GM12873 (cell line): ENCODE results near the gene HHIP.

Experiments
- TF ChIP-seq, protein P1 (sequence below): IDR thresholded peaks from 2 replicates; pipeline ENCODE4 v1.5.1; 2012; ENCODE audit warnings: low read depth, mild to moderate bottlenecking, moderate library complexity, low read length, control low read depth; ENCODE audit not compliant: insufficient read depth; ENCODE audit errors: missing control alignments

HHIP gene

DNA sequence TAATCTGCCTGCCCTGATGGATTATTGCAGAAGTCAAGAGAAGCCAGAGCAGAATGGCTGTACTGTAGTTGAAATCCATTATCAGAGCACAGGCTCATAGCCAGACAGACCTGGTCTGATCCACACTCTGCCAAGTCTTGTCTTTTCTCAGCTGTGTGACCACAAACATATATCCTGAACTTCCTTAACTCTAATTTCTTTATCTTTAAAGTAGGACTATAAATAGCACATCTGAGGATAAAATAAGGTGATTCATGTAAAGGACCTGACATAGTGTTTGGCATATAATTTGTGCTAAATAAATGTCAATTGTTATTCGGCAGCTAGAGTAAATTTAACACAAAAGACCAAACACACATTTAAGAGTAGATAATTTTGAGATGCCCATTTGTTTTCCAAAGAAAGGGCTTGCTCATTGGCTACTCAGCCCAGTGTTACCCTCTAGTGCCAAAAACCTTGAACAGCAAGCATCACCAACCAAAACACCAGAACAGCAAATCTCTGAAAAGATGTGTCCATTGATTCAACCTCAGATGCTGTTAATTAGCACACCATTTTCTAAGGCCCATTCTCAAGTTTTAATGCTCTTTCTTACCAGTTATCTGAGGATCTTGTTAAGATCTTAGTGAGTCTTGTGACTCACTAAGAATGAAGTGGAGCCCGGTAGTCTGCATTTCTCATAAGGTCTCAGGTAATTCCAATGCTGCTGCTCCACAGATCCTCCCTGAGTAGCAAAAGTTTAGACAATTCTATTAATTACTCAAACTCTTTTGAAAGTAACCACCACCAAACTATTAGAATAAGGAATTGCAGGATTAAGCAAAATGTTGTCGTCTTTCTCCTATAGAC lies 108.8 kb downstream of the HHIP start:
- TF ChIP-seq, protein P1, sequence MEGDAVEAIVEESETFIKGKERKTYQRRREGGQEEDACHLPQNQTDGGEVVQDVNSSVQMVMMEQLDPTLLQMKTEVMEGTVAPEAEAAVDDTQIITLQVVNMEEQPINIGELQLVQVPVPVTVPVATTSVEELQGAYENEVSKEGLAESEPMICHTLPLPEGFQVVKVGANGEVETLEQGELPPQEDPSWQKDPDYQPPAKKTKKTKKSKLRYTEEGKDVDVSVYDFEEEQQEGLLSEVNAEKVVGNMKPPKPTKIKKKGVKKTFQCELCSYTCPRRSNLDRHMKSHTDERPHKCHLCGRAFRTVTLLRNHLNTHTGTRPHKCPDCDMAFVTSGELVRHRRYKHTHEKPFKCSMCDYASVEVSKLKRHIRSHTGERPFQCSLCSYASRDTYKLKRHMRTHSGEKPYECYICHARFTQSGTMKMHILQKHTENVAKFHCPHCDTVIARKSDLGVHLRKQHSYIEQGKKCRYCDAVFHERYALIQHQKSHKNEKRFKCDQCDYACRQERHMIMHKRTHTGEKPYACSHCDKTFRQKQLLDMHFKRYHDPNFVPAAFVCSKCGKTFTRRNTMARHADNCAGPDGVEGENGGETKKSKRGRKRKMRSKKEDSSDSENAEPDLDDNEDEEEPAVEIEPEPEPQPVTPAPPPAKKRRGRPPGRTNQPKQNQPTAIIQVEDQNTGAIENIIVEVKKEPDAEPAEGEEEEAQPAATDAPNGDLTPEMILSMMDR, result peak; percentile 41

DNA sequence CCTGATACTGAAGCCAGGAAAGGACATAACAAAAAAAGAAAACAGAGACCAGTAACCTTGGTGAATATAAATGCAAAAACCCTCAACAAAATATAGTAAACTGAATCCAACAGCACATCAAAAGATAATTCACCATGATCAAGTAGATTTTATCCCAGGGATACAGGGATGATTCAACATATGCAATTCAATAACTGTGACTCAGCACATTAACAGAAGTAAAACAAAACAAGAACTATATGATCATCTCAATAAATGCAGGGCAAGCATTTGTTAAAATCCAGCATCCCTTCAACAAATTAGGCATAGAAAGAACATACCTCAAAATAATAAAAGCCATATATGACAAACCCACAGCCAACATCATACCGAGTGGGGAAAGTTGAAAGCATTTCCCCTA lies 112.0 kb downstream of the HHIP start:
- TF ChIP-seq, protein P1, result no peak

DNA sequence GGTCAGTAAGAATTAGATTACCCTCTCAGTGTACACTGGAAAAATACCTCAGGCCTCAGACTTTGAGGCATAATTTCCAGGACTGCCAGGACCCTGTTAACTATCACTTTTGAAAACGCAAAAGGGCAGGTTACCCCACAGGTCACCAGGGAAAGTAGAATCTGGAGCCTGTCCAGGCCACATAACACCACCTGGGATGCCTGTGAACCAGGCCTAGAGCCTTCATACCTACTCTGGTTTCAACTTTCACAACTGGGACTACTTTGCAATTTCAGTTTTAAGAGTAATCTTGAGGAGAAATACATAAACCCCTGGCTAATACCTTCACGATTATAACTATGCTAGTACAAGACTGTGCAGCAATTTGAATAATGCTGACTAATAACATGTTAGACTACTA lies 132.4 kb downstream of the HHIP start:
- TF ChIP-seq, protein P1, result no peak

DNA sequence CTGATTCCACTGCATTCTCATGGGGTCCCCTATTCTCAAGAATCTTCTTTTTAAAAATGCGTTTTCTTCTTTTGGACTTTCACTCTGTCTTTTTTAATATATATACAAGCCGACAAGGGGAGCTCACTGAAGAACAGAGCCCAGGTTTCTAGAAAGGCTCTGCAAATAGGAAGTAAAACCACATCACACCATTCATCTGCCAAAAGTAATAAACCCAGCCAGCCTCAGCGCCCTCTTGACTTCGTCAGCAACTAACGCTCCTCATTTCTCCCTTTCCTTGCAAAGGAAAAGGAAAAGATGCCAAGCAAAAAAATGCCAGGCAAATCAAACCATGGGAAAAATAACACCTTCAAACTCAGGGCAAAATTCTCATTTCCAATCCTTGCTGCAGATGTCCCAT lies 136.4 kb downstream of the HHIP start:
- TF ChIP-seq, protein P1, result no peak

DNA sequence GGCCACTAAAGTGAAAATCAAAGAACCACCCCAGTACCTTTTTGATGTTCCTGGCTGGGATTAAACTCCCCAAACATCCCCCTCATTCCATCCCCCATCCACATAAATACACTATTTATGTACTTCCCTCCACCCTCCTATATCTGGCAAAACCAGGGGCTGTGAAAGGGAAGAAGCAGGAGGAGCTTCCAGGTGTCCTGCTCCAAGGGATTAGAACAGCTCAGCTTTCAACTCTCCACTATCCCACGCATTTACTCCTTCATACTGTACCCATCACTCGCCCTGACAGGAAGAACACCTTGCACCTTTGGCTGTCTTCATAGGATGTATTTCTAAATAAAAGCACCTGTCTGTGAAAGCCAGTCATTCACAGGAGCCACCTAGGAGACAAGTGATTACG lies 140.0 kb downstream of the HHIP start:
- TF ChIP-seq, protein P1, result no peak

DNA sequence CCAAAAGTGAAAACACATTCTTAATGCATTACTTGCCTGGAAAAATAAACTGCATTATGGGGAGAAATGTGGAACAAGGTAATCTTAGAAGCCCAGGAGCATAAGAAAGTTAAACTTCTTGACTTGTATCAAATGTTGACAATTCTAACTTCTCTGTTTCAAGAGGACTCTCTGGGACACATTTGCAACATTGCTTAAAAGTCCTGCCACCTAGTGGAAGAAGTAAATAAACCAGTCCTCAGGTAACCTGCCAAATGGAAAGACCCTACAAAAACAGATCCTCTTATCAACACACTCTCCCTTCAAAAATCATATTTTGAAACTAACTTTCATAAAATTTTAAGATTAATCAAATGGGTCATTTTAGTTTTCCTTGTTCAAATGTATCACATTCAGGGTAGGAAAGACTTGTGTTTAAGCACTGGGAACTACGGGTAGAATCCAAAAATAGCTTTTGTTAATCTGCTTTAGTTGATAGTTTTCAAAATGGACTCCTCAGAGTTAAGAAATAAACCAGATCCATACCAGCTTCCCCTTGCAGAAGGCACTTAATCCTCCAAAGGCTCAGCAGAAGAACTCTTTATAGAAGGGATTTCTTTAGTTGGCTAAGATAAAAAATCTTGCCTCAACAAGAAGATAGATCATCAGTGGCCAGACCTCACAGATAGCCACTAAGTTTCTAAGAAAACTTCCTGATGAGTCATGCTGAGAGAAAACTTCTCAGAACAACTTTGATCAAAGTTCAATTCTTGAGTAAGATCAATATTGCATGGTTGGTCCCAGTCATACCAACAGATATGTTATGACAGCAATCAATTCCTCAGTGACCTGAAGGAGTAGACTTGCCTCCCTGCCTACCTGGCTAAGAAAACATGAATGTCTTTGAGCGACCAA lies 141.7 kb downstream of the HHIP start:
- TF ChIP-seq, protein P1, result peak; percentile 60

DNA sequence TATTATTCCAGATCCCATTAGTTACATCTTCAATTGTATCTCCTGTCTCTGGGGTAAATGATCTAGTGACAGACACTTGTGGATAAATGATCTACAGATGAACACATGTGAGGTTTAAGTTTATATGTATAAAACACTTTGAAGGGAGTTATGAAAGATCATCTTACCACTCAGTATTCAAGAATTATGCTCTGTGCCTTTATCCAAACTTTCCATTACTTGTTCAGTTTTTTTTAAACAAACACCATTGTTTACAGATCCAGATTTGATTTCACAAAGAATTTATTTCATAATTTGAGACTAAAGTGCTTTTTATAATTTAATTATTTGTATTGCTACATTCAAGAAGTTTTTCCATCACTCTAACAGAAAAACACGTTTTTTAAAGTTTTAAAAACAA lies 142.5 kb downstream of the HHIP start:
- TF ChIP-seq, protein P1, result no peak
